ENCODE measurements around the gene DKKL1. TPM values are rescaled to one million over a fixed set of nuclear protein-coding genes. Genes with fewer than 3 reads are reported as not detected.

The DKKL1 gene
- total RNA-seq, 1 experiment from 2014 or later, result 0.95 TPM

- Histone ChIP-seq H3K9me3 (ENCODE audit: control insufficient read depth, insufficient read depth, low read depth, low read length) (no peaks in the 10 kb centered on the region), H3K4me1 (ENCODE audit: control insufficient read depth, insufficient read depth, low read length) (no peaks in the 10 kb centered on the region; the same call in 1 of the 2 replicates), H3K27me3 (ENCODE audit: control insufficient read depth, insufficient read depth, low read length) (no peaks in the 10 kb centered on the region), H3K27ac (ENCODE audit: low read length) (no peak overlapping the region), H3K4me3 (ENCODE audit: low read depth in 2 of 2, low read length in 2 of 2) (no peak overlapping the region), H3K36me3 (ENCODE audit: control insufficient read depth, insufficient read depth, low read length) (peaks cover 3% of the 10 kb centered on the region; the same call in 1 of the 2 replicates)
- DNase-seq (ENCODE audit: low read depth, low spot score) (no peak), ATAC-seq (no peak)
- TF ChIP-seq POLR2AphosphoS5 (IDR thresholded peaks at IDR 0.05; ENCODE audit: low read depth, low read length) (no peak), REST (IDR thresholded peaks at IDR 0.05; ENCODE audit: insufficient read depth in 1 of 2, low read depth in 2 of 2, low read length in 1 of 2) (no peak), TCF7L2 (IDR thresholded peaks at IDR 0.05; ENCODE audit: low read depth, low read length) (no peak), CTCF (IDR thresholded peaks at IDR 0.05) (no peak), SIN3A (IDR thresholded peaks at IDR 0.05; ENCODE audit: borderline replicate concordance, insufficient read depth, low read depth, low read length) (no peak)
- no TSS peak for BruUV-seq (replicated peaks)
- ChIA-PET POLR2A (no interaction called here), CTCF (no interaction called here)
- intact Hi-C loops (cut with micrococcal nuclease; ENCODE audit: unreplicated experiment), result no loop called here
- in situ Hi-C loops (cut with HindIII; ENCODE audit: low pct_unique_long_range_greater_than_20kb, low sequenced_read_pairs), result no loop called here
These were observed 7.7 kb upstream of the DKKL1 start for GRCh38 chr19:49355909-49356353.

GRCh38 chr19:49356382-49356781 is 7.3 kb upstream of the DKKL1 start:
- Histone ChIP-seq H3K27ac (ENCODE audit: low read length) (no peak overlapping the region), H3K4me1 (ENCODE audit: control insufficient read depth, insufficient read depth, low read length) (no peaks in the 10 kb centered on the region; the same call in 1 of the 2 replicates), H3K9me3 (ENCODE audit: control insufficient read depth, insufficient read depth, low read depth, low read length) (no peaks in the 10 kb centered on the region), H3K36me3 (ENCODE audit: control insufficient read depth, insufficient read depth, low read length) (peaks cover 3% of the 10 kb centered on the region; the same call in 1 of the 2 replicates), H3K27me3 (ENCODE audit: control insufficient read depth, insufficient read depth, low read length) (no peaks in the 10 kb centered on the region), H3K4me3 (ENCODE audit: low read depth in 2 of 2, low read length in 2 of 2) (no peak overlapping the region)
- POLR2A ChIA-PET, result no interaction called here
- TF ChIP-seq POLR2AphosphoS5 (IDR thresholded peaks at IDR 0.05; ENCODE audit: low read depth, low read length), result no peak
- TF ChIP-seq CTCF (IDR thresholded peaks at IDR 0.05), result no peak
- no peak for TF ChIP-seq REST (IDR thresholded peaks at IDR 0.05; ENCODE audit: insufficient read depth in 1 of 2, low read depth in 2 of 2, low read length in 1 of 2)
- no peak for TF ChIP-seq SIN3A (IDR thresholded peaks at IDR 0.05; ENCODE audit: borderline replicate concordance, insufficient read depth, low read depth, low read length)
- no peak for TF ChIP-seq TCF7L2 (IDR thresholded peaks at IDR 0.05; ENCODE audit: low read depth, low read length)
- intact Hi-C loops (cut with micrococcal nuclease; ENCODE audit: unreplicated experiment) (no loop called here), in situ Hi-C loops (cut with HindIII; ENCODE audit: low pct_unique_long_range_greater_than_20kb, low sequenced_read_pairs) (no loop called here)
- no TSS peak for BruUV-seq (replicated peaks)
- CTCF ChIA-PET, result no interaction called here
- no peak for DNase-seq (ENCODE audit: low read depth, low spot score)
- ATAC-seq, result no peak

Measured in Panc1 (cell line).